Transverse colon (tissue), 4 donors: ENCODE data around the gene MAN2A1. TPM values are rescaled to one million over a fixed set of nuclear protein-coding genes. Genes with fewer than 3 reads are reported as not detected.

Source experiments
- DNase-seq: peaks from one replicate; pipeline ENCODE4 v3.0.0-alpha.2; 2019
- H3K27ac ChIP-seq, 4 donors: fragments of 200-600 bp; sonication (generic); 2 replicates each; pipeline ENCODE4 v1.5.1; 2016 to 2018; ENCODE audit warnings: inconsistent platforms in 4 of 4
- H3K27me3 ChIP-seq: fragments of 200-600 bp; sonication (generic); 2 replicates; pipeline ENCODE4 v1.5.1; 2017; ENCODE audit warnings: inconsistent platforms
- H3K36me3 ChIP-seq, 4 donors: fragments of 200-600 bp; sonication (generic); 2 replicates each; pipeline ENCODE4 v1.5.1; 2017 to 2019; ENCODE audit warnings: inconsistent platforms in 4 of 4
- H3K4me1 ChIP-seq, 4 donors: fragments of 200-600 bp; sonication (generic); 2 replicates each; pipeline ENCODE4 v1.5.1; 2017 to 2020; ENCODE audit warnings: inconsistent platforms in 4 of 4
- H3K4me3 ChIP-seq, 4 donors: fragments of 200-600 bp; sonication (generic); 1 replicate in 1 of 4; 2 replicates in 3 of 4; pipeline versions ENCODE4 v1.5.1 to v1.6.1; 2017 to 2019; ENCODE audit warnings: inconsistent platforms in 4 of 4
- H3K9me3 ChIP-seq, 2 donors: fragments of 200-600 bp; sonication (generic); 2 replicates each; pipeline ENCODE4 v1.5.1; 2017 to 2019; ENCODE audit warnings: inconsistent platforms in 2 of 2
- CTCF ChIP-seq, 5 experiments: fragments of 200-600 bp in 3 of 5; fragments of 450-650 bp in 2 of 5; sonication (generic) in 3 of 5; IDR thresholded peaks; 1 replicate in 2 of 5; 2 replicates in 3 of 5; pipeline ENCODE4 v1.5.1; 2016 to 2017; ENCODE audit warnings: antibody characterized with exemption in 5 of 5, inconsistent platforms in 3 of 5, mild to moderate bottlenecking in 2 of 5, moderate library complexity in 1 of 5
- EP300 ChIP-seq: sonication (generic); formaldehyde crosslinking; IDR thresholded peaks from one replicate; pipeline ENCODE4 v1.6.1; 2017; ENCODE audit warnings: antibody characterized with exemption, low read depth
- POLR2A ChIP-seq: fragments of 450-650 bp; IDR thresholded peaks from one replicate; pipeline ENCODE4 v1.6.1; 2016; ENCODE audit warnings: antibody characterized with exemption, mild to moderate bottlenecking, moderate library complexity
- POLR2AphosphoS5 ChIP-seq, 3 donors: sonication (generic); formaldehyde crosslinking; IDR thresholded peaks; one replicate each; pipeline ENCODE4 v1.6.1; 2016; ENCODE audit warnings: antibody characterized with exemption in 3 of 3
- WGBS, 2 donors: methylation state at CpG; one replicate each; pipeline ENCODE4 v1.1.5; 2018; ENCODE audit warnings: low coverage in 1 of 2; 5-methylcytosine and 5-hydroxymethylcytosine counted together
- in situ Hi-C, 4 donors: fragments of 200-750 bp; cut with MboI; loops; one replicate each; pipeline versions ENCODE4 v1.15.0 to v1.15.1; 2017; ENCODE audit warnings: low sequenced_read_pairs in 3 of 4, low pct_ligation_motif_present in 1 of 4, low pct_unique_long_range_greater_than_20kb in 1 of 4
- intact Hi-C: fragments of 100-400 bp; cut with DNase I; formaldehyde crosslinking; loops from one replicate; pipeline ENCODE4 v1.15.1; 2023; ENCODE audit warnings: low total_unique reads
- total RNA-seq, 4 donors: library from RNA; depleted of rRNA; stranded (reverse); fragments of >200 nt; gene quantifications; one replicate each; pipeline ENCODE4 v1.1.0, GENCODE V29; 2016

MAN2A1 gene
- total RNA-seq, 4 donors from 2014 or later, result 39.2 to 95.3 (median 70.4) TPM

DNA sequence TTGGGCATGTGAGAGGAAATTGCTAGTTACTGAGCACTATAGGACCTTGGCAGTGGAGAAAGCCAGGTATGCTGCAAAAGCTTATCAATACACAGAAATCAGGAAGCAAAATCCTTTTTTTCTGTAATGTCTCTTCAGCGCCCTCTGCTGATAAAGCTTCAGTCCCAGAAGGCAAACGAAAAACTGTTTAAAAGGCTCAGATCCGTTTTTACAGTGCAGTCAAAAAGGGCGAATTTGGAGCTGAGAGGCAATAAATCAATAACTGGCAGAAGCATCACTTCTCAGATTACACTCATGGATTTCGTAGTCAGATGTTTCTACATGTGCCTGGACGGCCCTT, 1.1 kb upstream of the MAN2A1 start:
- TF ChIP-seq POLR2A (no peak), CTCF (IDR thresholded peaks at IDR 0.05) (peak; percentile 30 to 73 (median 56)), EP300 (no peak), POLR2AphosphoS5 (IDR thresholded peaks at IDR 0.05) (no peak)
- Histone ChIP-seq H3K4me3 (peak overlapping the region in 3 of 4 donors; percentile 88 to 97 (median 94)), H3K9me3 (no peaks in the 10 kb centered on the region), H3K27me3 (no peaks in the 10 kb centered on the region), H3K4me1 (peaks cover 12 to 35% (median 19%) of the 10 kb centered on the region in 4 donors), H3K36me3 (no peaks in the 10 kb centered on the region), H3K27ac (peak overlapping the region; percentile 96 to 100 (median 99))
- intact Hi-C loops, result no loop called here
- peak; percentile 33 for DNase-seq
- WGBS, 2 donors, result 5 to 13% methylated on average over 4 to 6 of the region's 6 CpGs
- in situ Hi-C loops, result loop anchor here in 2 of 4 donors (25.0 kb wide), 3 partner anchors 276 to 1001 kb away; partner anchors contain the start of genes FER (in 1 of the 2) and PJA2 (in 1 of the 2)

- peak overlapping the region; percentile 88 to 97 (median 96) for H3K4me3 ChIP-seq
- in situ Hi-C loops, result loop anchor here in 2 of 4 donors (25.0 kb wide), 3 partner anchors 277 to 1002 kb away; partner anchors contain the start of genes FER (in 1 of the 2) and PJA2 (in 1 of the 2)
- WGBS, 2 donors, result 0 to 1% methylated on average over 3 to 49 of the region's 68 CpGs
- H3K9me3 ChIP-seq, result no peaks in the 10 kb centered on the region
- no peaks in the 10 kb centered on the region for H3K27me3 ChIP-seq
- intact Hi-C loops, result no loop called here
- no peaks in the 10 kb centered on the region for H3K36me3 ChIP-seq
- TF ChIP-seq POLR2A (peak; percentile 90), CTCF (IDR thresholded peaks at IDR 0.05) (peak in 1 of 5 experiments; percentile 20), POLR2AphosphoS5 (IDR thresholded peaks at IDR 0.05) (peak; percentile 79 to 94 (median 89)), EP300 (no peak)
- DNase-seq, result peak; percentile 90
- H3K27ac ChIP-seq, result peak overlapping the region; percentile 96 to 100 (median 99)
- peaks cover 17 to 41% (median 23%) of the 10 kb centered on the region in 4 donors for H3K4me1 ChIP-seq
These were observed 572 bp upstream of the MAN2A1 start for GRCh38 chr5:109688970-109689739.

DNA sequence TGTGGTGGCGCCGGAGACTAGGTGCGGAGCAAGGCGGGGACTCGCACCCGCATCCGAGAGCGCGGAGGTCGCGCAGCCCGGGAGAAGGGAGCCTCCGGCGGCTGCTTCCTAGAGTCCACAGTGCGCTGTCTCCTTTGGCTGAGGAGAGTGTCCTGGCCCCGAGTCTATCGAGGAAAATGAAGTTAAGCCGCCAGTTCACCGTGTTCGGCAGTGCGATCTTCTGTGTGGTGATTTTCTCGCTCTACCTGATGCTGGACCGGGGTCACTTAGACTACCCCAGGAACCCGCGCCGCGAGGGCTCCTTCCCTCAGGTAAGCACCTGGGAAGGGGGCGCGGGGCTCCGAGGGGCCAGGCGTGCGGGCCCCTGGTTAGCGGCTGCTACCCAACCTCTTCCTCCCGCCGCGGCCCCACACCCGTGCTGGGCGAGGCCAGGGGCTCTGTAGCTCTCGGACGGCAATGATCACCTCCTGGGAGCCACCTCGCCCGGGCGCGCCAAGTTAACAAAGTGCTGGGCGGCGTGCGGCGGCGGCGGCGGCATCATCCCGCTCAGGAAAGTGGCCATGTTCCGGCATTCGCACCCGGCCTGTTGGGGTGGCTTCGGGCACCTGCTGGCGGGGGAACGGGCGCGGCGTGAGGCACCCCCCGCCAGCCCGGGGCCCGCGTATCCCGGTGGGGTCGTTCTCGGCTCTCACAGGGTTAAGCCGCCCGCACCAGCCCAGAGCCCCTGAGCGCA, 681 bp downstream of the MAN2A1 start:
- intact Hi-C loops, result no loop called here
- H3K4me1 ChIP-seq, result peaks cover 27 to 53% (median 35%) of the 10 kb centered on the region in 4 donors
- no peaks in the 10 kb centered on the region for H3K36me3 ChIP-seq
- peak overlapping the region; percentile 96 to 100 (median 99) for H3K27ac ChIP-seq
- no peaks in the 10 kb centered on the region for H3K9me3 ChIP-seq
- 0% methylated on average over 33 of the region's 71 CpGs; no CpG with 5 or more reads in 1 of the 2 donors for WGBS, 2 donors
- peak; percentile 55 for DNase-seq
- in situ Hi-C loops, result loop anchor here in 2 of 4 donors (25.0 kb wide), 3 partner anchors 278 to 1003 kb away; partner anchors contain the start of genes FER (in 1 of the 2) and PJA2 (in 1 of the 2)
- no peaks in the 10 kb centered on the region for H3K27me3 ChIP-seq
- H3K4me3 ChIP-seq, result peak overlapping the region; percentile 88 to 97 (median 96)
- TF ChIP-seq POLR2AphosphoS5 (IDR thresholded peaks at IDR 0.05), result no peak
- TF ChIP-seq CTCF (IDR thresholded peaks at IDR 0.05), result no peak
- no peak for TF ChIP-seq EP300
- TF ChIP-seq POLR2A, result no peak
